Measurements from ENCODE around the gene CDH10. TPM values are rescaled to one million over a fixed set of nuclear protein-coding genes. Genes with fewer than 3 reads are reported as not detected.

Gene CDH10
- total and polyA plus RNA-seq, 9 of the 15 experiments (the other 6 are each of a cell fraction or from before 2014, with no cell fraction given), result not detected

- H3K27me3 ChIP-seq (ENCODE audit: control insufficient read depth in 2 of 2, insufficient read depth in 2 of 2, low read length in 2 of 2), result no peaks in the 10 kb centered on the region
- H3K4me3 ChIP-seq, result no peak overlapping the region
- no peaks in the 10 kb centered on the region for H3K9me3 ChIP-seq (replicated peaks; ENCODE audit: control insufficient read depth, insufficient read depth, low read depth, low read length)
- H3K27ac ChIP-seq (ENCODE audit: extremely low read depth, low read depth, low read length), result no peak overlapping the region
- intact Hi-C loops (cut with micrococcal nuclease), result no loop called here
- CTCF ChIA-PET (ENCODE audit: low intra/inter-chr PET ratio), result no interaction called here
- H3K79me2 ChIP-seq (ENCODE audit: control insufficient read depth, insufficient read depth, low read length), result no peaks in the 10 kb centered on the region
- no peaks in the 10 kb centered on the region for H3K4me1 ChIP-seq (replicated peaks in 1 of 2; ENCODE audit: control insufficient read depth in 2 of 2, insufficient read depth in 2 of 2, low read length in 2 of 2)
- H3K4me2 ChIP-seq (ENCODE audit: insufficient read depth, low read length), result no peak overlapping the region
- in situ Hi-C loops (cut with MboI), result no loop called here
- no peak overlapping the region for H3K9ac ChIP-seq (ENCODE audit: insufficient read depth in 1 of 2, low read depth in 2 of 2, low read length in 2 of 2)
- BruUV-seq (replicated peaks), result no TSS peak
- 0% methylated on average over 1 of the region's 1 CpG for WGBS (ENCODE audit: insufficient coverage, low coverage, missing lambda C conversion rate)
- H4K20me1 ChIP-seq (replicated peaks; ENCODE audit: control insufficient read depth, insufficient read depth, low read length), result no peaks in the 10 kb centered on the region
- H2AFZ ChIP-seq (ENCODE audit: low read depth, low read length), result no peak overlapping the region
- H3K36me3 ChIP-seq (ENCODE audit: control insufficient read depth, insufficient read depth, low read length), result no peaks in the 10 kb centered on the region
- POLR2A ChIA-PET, result no interaction called here
- FAIRE-seq (no peak), ATAC-seq (no peak), DNase-seq (ENCODE audit: extremely low read depth in 1 of 4, low spot score in 3 of 4) (no peak)
- TF ChIP-seq GATAD2B (IDR thresholded peaks at IDR 0.05; ENCODE audit: borderline replicate concordance), result no peak
- H3K9me1 ChIP-seq (ENCODE audit: control insufficient read depth, insufficient read depth, low read length), result no peaks in the 10 kb centered on the region
Observed at GRCh38 chr5:24623624-24624023, 21.2 kb downstream of the CDH10 start.

DNA sequence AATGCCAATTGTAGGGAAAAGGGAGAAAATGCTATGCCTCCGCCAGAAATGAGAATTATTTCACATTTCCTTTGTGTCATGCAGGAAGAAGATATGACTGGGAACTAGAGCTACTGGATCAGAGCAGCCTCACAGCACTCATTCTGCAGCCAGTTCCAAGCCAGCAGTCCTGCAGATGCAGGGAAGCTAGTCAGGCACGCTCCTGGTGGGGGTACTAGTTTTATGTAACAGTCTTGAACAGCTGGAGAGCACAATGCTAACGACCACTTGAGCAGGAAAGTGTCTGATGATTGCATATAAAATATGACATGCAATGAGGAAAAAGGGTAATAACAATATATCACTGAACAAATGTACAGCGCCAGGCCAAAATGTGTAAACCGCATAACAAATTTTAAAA lies 21.7 kb downstream of the CDH10 start:
- in situ Hi-C loops (cut with MboI) (no loop called here), intact Hi-C loops (cut with micrococcal nuclease) (no loop called here)
- H3K4me3 ChIP-seq, result no peak overlapping the region
- FAIRE-seq (no peak), ATAC-seq (no peak), DNase-seq (ENCODE audit: extremely low read depth in 1 of 4, low spot score in 3 of 4) (no peak)
- H3K9me3 ChIP-seq (replicated peaks; ENCODE audit: control insufficient read depth, insufficient read depth, low read depth, low read length), result no peaks in the 10 kb centered on the region
- no peaks in the 10 kb centered on the region for H3K36me3 ChIP-seq (ENCODE audit: control insufficient read depth, insufficient read depth, low read length)
- no peak overlapping the region for H3K27ac ChIP-seq (ENCODE audit: extremely low read depth, low read depth, low read length)
- no peaks in the 10 kb centered on the region for H3K9me1 ChIP-seq (ENCODE audit: control insufficient read depth, insufficient read depth, low read length)
- H3K79me2 ChIP-seq (ENCODE audit: control insufficient read depth, insufficient read depth, low read length), result no peaks in the 10 kb centered on the region
- no peaks in the 10 kb centered on the region for H3K4me1 ChIP-seq (replicated peaks in 1 of 2; ENCODE audit: control insufficient read depth in 2 of 2, insufficient read depth in 2 of 2, low read length in 2 of 2)
- no TSS peak for BruUV-seq (replicated peaks)
- no peak overlapping the region for H2AFZ ChIP-seq (ENCODE audit: low read depth, low read length)
- no peak overlapping the region for H3K4me2 ChIP-seq (ENCODE audit: insufficient read depth, low read length)
- no peaks in the 10 kb centered on the region for H4K20me1 ChIP-seq (replicated peaks; ENCODE audit: control insufficient read depth, insufficient read depth, low read length)
- no peak overlapping the region for H3K9ac ChIP-seq (ENCODE audit: insufficient read depth in 1 of 2, low read depth in 2 of 2, low read length in 2 of 2)
- 0% methylated on average over 5 of the region's 5 CpGs for WGBS (ENCODE audit: insufficient coverage, low coverage, missing lambda C conversion rate)
- ChIA-PET POLR2A (no interaction called here), CTCF (ENCODE audit: low intra/inter-chr PET ratio) (no interaction called here)
- H3K27me3 ChIP-seq (ENCODE audit: control insufficient read depth in 2 of 2, insufficient read depth in 2 of 2, low read length in 2 of 2), result no peaks in the 10 kb centered on the region
- TF ChIP-seq ZBTB49 (CRISPR knock-in tag; IDR thresholded peaks at IDR 0.05; ENCODE audit: borderline replicate concordance) (no peak), EHMT2 (IDR thresholded peaks at IDR 0.05) (no peak), NKRF (IDR thresholded peaks at IDR 0.05; ENCODE audit: borderline replicate concordance) (no peak), ZNF584 (CRISPR knock-in tag; IDR thresholded peaks at IDR 0.05; ENCODE audit: low read depth) (no peak), ZNF175 (CRISPR knock-in tag; IDR thresholded peaks at IDR 0.05; ENCODE audit: low read depth) (no peak), ATF7 (IDR thresholded peaks at IDR 0.05) (no peak), NFRKB (IDR thresholded peaks at IDR 0.05; ENCODE audit: low read depth) (no peak), ZNF512 (tag; IDR thresholded peaks at IDR 0.05) (no peak), SMARCC2 (IDR thresholded peaks at IDR 0.05; ENCODE audit: low read depth) (no peak)

Measured in K562 (cell line).